ENCODE results near the gene ZNF182. TPM values are rescaled to one million over a fixed set of nuclear protein-coding genes. Genes with fewer than 3 reads are reported as not detected.

Gene ZNF182
- total and polyA plus RNA-seq, 2 of the 13 experiments (the other 11 are each of a cell fraction or from before 2014, with no cell fraction given), result 2.1 to 4.5 TPM

GRCh38 chrX:48003758-48004457 lies at the start of gene ZNF182 (continued):
- TF ChIP-seq MED8 (CRISPR knock-in tag; IDR thresholded peaks at IDR 0.05; ENCODE audit: insufficient replicate concordance) (peak; percentile 26), ATF3 (CRISPR knock-in tag; IDR thresholded peaks at IDR 0.05) (peak; percentile 58), PHF20 (CRISPR knock-in tag; IDR thresholded peaks at IDR 0.05) (peak; percentile 74), ZFP90 (CRISPR knock-in tag; IDR thresholded peaks at IDR 0.05; ENCODE audit: borderline replicate concordance) (no peak), THAP11 (CRISPR knock-in tag; IDR thresholded peaks at IDR 0.05) (peak; percentile 74; the same call in 1 of the 2 replicates), ZBTB8A (CRISPR knock-in tag; IDR thresholded peaks at IDR 0.05; ENCODE audit: borderline replicate concordance, low read depth) (no peak), YY1 (IDR thresholded peaks at IDR 0.05; ENCODE audit: insufficient read depth, insufficient replicate concordance, low read depth, low read length) (peak; percentile 98)

GRCh38 chrX:48046846-48047245 lies 43.1 kb upstream of the ZNF182 start:
- H3K4me2 ChIP-seq (ENCODE audit: low read depth, low read length), result no peak overlapping the region
- no peak overlapping the region for H3K4me3 ChIP-seq (replicated peaks in 1 of 3; ENCODE audit: insufficient read depth in 1 of 3, low read depth in 2 of 3, low read length in 3 of 3)
- H3K9ac ChIP-seq (ENCODE audit: insufficient read depth, low read depth, low read length), result no peak overlapping the region
- H3K27me3 ChIP-seq (ENCODE audit: control insufficient read depth in 1 of 2, insufficient read depth in 2 of 2, low read length in 2 of 2), result no peaks in the 10 kb centered on the region; a peak in 1 of 5 replicates
- no peak for TF ChIP-seq ZNF713 (CRISPR knock-in tag; IDR thresholded peaks at IDR 0.05)
- 0% methylated on average over 1 of the region's 5 CpGs for WGBS (ENCODE audit: low lambda C conversion rate)
- in situ Hi-C loops (cut with HindIII; ENCODE audit: extremely low pct_ligation_motif_present, low pct_unique_long_range_greater_than_20kb) (no loop called here), intact Hi-C loops (cut with micrococcal nuclease; ENCODE audit: unreplicated experiment) (no loop called here)
- no peaks in the 10 kb centered on the region for H3K9me3 ChIP-seq (ENCODE audit: low read length)
- no peaks in the 10 kb centered on the region for H4K20me1 ChIP-seq (ENCODE audit: insufficient read depth, low read length)
- no TSS peak for BruUV-seq (replicated peaks)
- DNase-seq (ENCODE audit: low spot score), result no peak
- no peak for FAIRE-seq
- H3K4me1 ChIP-seq (ENCODE audit: insufficient read depth, low read length), result no peaks in the 10 kb centered on the region
- CTCF ChIA-PET (ENCODE audit: low intra/inter-chr PET ratio, low total read pairs), result no interaction called here
- H2AFZ ChIP-seq (ENCODE audit: low read length), result no peak overlapping the region
- H3K36me3 ChIP-seq (replicated peaks in 1 of 2; ENCODE audit: control insufficient read depth in 1 of 2, insufficient read depth in 2 of 2, low read length in 2 of 2), result no peaks in the 10 kb centered on the region
- H3K79me2 ChIP-seq (ENCODE audit: insufficient read depth, low read length), result no peaks in the 10 kb centered on the region
- H3K27ac ChIP-seq (ENCODE audit: extremely low read length, insufficient read depth, low read length), result no peak overlapping the region
- POLR2A ChIA-PET, result no interaction called here
- no peak for ATAC-seq
